Activated gamma-delta T cell treated with anti-CD3 and anti-CD28 coated beads, Interleukin-2, amount 50 U/mL, for 16 hours (primary cell): ENCODE results near the gene SERP2.

Experiments
- DNase-seq: peaks from one replicate; pipeline ENCODE4 v3.0.0-alpha.2; 2020; ENCODE audit warnings: low read depth

The SERP2 gene

GRCh38 chr13:44435142-44435918, 61.7 kb downstream of the SERP2 start:
- DNase-seq = peak; percentile 88

DNA sequence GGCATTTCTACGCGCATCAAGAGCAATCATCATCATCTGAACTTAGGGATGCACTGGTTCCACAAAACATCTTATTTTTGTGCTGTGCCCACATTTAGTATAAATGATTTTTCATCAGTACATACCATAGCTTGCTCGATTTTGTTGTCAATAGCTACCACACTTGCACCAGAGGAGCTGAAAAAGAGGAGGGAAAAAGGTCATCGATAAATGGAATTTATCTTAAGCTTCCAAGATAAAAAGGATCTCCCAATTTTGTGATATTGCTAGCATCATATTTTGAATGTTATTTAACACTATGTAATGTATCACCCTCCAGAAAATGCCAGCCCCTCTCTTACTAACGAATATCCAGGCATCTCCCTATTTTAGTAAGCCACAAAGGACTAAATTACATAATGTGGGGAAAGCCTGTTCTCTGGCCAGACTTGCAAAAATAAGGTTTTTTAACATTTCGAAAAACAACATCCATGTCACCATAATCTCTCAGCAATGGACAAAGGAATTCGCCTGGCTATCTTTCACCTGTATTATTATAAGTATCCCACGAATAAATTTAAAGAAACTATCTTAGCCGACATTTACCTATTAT, 62.4 kb downstream of the SERP2 start:
- no peak for DNase-seq

- no peak for DNase-seq
Observed at GRCh38 chr13:44436589-44437337, 63.1 kb downstream of the SERP2 start.

GRCh38 chr13:44437356-44438233, 64.0 kb downstream of the SERP2 start:
- no peak for DNase-seq

- no peak for DNase-seq
Observed at GRCh38 chr13:44438234-44438579, 64.6 kb downstream of the SERP2 start.

DNA sequence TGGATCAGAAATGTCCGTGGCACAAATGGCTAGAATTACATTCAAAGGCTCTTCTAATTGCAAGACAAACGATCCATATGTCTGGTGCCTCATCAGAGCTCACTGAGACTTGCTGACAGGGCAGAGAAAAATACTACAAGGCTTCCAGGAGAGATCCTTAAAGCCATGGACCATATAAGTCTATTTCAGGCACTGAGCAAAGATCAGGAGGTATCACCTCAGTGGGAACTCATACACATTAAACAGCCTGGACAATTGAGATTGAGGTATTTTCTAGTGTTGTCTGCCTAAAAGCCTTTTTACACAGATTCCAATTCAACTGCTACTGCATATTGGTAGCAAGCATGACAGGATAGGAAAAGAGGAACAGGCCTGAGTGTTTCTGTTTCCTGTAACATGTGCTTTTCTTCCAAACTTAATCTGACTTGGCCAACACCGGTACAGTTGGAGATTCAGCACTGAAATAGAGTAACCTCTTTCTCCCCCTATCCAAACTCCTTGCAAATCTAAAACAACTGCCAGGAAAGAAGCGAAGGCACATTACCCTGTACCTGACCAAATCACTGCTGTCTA, 65.9 kb downstream of the SERP2 start:
- no peak for DNase-seq

GRCh38 chr13:44440046-44440608, 66.5 kb downstream of the SERP2 start:
- DNase-seq = no peak
